ENCODE results near the gene GLCE. TPM values are rescaled to one million over a fixed set of nuclear protein-coding genes. Genes with fewer than 3 reads are reported as not detected.

The GLCE gene
- total RNA-seq, 1 donor from 2014 or later, result 5.6 TPM

- intact Hi-C loops (cut with micrococcal nuclease), result no loop called here
- TF ChIP-seq CTCF (IDR thresholded peaks at IDR 0.05), result no peak
- POLR2A ChIA-PET, result no interaction called here
- Mint-ChIP-seq H3K27me3 (peaks cover 35% of the 10 kb centered on the region), H3K9me3 (no peaks in the 10 kb centered on the region), H3K27ac (no peak overlapping the region), H3K36me3 (ENCODE audit: low read depth) (no peaks in the 10 kb centered on the region), H3K4me1 (no peaks in the 10 kb centered on the region), H3K4me3 (no peak overlapping the region)
- DNase-seq, result no peak
- CTCF ChIA-PET, result no interaction called here
- ATAC-seq (ENCODE audit: low read depth), result no peak
Observed at GRCh38 chr15:69118089-69118488, 42.3 kb upstream of the GLCE start.

DNA sequence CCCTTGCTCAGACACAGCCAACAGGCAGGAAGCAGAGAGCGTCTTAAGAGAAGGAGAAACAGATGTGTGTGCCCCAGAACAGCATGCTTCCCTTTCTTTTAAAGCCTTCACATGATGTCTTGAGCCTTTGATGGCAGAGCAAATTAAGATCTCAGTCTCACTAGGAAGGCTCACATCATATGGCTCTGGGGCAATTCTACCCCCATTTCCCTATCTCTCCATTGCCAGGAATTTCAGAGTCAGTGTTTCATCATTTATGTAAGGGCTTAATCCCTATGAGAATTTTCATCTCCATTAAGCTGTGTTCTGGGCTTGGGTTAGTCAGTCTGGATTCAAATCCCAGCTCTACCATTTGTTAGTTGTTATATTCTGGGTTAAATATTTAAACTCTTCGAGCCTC, 41.4 kb upstream of the GLCE start:
- DNase-seq, result no peak
- POLR2A ChIA-PET, result no interaction called here
- Mint-ChIP-seq H3K4me1 (no peaks in the 10 kb centered on the region), H3K27me3 (peaks cover 31% of the 10 kb centered on the region), H3K36me3 (ENCODE audit: low read depth) (no peaks in the 10 kb centered on the region), H3K4me3 (no peak overlapping the region), H3K27ac (no peak overlapping the region), H3K9me3 (no peaks in the 10 kb centered on the region)
- intact Hi-C loops (cut with micrococcal nuclease), result no loop called here
- CTCF ChIA-PET, result no interaction called here
- no peak for TF ChIP-seq CTCF (IDR thresholded peaks at IDR 0.05)
- no peak for ATAC-seq (ENCODE audit: low read depth)

DNA sequence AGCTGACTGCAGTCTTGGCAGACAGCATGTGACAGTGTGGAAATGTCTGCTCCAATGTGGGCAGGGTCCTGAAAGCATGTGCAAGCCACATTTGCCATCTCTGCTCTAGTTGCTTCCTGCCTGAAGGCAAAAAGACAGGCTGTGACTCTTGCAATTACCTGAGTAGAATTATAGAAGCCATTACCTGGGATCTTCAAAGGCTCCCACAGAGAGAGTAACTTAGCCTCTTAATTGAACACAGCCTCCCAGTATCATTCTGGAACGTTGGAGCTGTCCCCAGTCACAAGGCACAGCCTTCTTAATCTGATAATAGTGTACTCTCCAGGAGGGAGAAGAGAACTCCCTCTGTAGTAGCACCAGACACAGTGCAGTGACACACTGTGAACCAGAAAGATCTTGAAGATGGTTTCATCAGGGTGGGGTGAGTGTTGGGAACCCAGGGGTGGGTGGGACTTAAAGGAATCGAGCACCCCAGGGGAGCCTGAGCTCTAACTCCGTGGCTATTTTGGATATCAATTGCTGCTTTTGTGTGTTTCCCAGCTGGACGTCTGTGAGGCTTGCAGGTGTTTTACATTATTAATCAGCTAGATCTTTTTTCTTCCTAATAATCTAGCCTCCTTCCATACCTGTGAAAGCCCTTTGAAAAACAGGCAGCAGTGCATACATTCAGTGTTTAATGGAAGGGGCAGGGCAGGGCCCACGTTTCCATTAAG, 40.6 kb upstream of the GLCE start:
- no peak for TF ChIP-seq CTCF (IDR thresholded peaks at IDR 0.05)
- Mint-ChIP-seq H3K36me3 (ENCODE audit: low read depth) (no peaks in the 10 kb centered on the region), H3K4me3 (no peak overlapping the region), H3K4me1 (no peaks in the 10 kb centered on the region), H3K27me3 (peaks cover 24% of the 10 kb centered on the region), H3K27ac (no peak overlapping the region), H3K9me3 (no peaks in the 10 kb centered on the region)
- intact Hi-C loops (cut with micrococcal nuclease), result no loop called here
- no peak for DNase-seq
- ChIA-PET POLR2A (no interaction called here), CTCF (no interaction called here)
- no peak for ATAC-seq (ENCODE audit: low read depth)

DNA sequence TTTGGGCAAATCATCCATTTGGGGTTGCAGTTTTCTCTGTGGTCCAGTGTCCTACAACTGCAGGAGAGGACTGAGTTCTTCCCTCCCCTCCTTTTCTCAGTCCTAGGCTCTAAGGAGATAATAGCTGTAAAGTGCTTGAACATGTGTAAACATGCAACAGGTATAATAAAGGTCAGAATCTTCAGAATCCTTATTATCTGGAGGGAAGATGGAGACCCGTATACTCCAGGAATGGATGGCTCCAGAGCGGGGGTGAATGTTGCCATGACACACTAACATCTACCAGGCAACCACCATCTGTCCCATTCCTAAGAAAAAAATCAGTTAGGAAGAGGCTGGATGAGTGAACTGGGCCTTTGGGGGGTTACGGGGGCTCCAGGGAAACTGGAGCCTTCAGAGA, 39.7 kb upstream of the GLCE start:
- ChIA-PET POLR2A (no interaction called here), CTCF (no interaction called here)
- intact Hi-C loops (cut with micrococcal nuclease), result no loop called here
- ATAC-seq (ENCODE audit: low read depth) (no peak), DNase-seq (no peak)
- H3K27me3 Mint-ChIP-seq, result peaks cover 17% of the 10 kb centered on the region
- no peaks in the 10 kb centered on the region for H3K9me3 Mint-ChIP-seq
- H3K27ac Mint-ChIP-seq, result no peak overlapping the region
- no peaks in the 10 kb centered on the region for H3K36me3 Mint-ChIP-seq (ENCODE audit: low read depth)
- H3K4me1 Mint-ChIP-seq, result no peaks in the 10 kb centered on the region
- no peak overlapping the region for H3K4me3 Mint-ChIP-seq
- no peak for TF ChIP-seq CTCF (IDR thresholded peaks at IDR 0.05)

DNA sequence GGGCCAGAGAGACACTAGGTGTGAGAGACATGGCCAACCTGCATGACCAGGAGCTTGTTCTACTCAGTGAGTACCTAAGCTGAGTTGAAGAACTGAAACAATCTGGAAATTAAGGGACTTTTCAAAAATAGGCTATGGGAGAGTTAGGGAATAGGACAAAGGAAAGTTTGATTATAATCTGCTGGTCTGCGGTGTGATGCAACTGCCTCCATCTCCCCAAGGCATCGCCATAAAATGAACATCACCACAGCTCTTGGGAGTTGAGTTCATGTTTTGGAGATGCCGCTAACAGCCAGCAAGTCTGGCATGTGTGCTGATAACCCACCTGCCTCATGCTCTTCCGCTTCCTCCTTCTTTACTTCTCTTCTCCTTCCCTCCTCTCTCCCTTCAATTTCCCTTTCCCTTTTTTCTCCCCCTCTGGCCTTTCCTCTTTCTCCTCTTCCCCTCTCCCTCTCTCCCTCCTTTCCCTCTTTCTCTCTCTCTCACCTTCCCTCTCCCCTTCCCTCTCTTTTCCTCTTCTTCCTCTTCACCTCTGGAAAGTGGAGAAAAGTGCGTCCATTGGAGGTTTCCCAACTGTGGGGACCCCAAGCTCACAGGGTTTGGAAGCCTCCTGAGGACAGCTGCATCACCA, 39.1 kb upstream of the GLCE start:
- no peaks in the 10 kb centered on the region for H3K36me3 Mint-ChIP-seq (ENCODE audit: low read depth)
- ATAC-seq (ENCODE audit: low read depth), result no peak

More for the DNA sequence above, 39.1 kb upstream of the GLCE start:
- ChIA-PET POLR2A (no interaction called here), CTCF (no interaction called here)
- intact Hi-C loops (cut with micrococcal nuclease), result no loop called here
- Mint-ChIP-seq H3K9me3 (no peaks in the 10 kb centered on the region), H3K4me3 (no peak overlapping the region), H3K27me3 (peaks cover 14% of the 10 kb centered on the region), H3K4me1 (no peaks in the 10 kb centered on the region), H3K27ac (no peak overlapping the region)
- no peak for TF ChIP-seq CTCF (IDR thresholded peaks at IDR 0.05)
- DNase-seq, result no peak

Measured in activated B cell treated with CpG ODN at 0.5 μM for 24 hours (primary cell).